ENCODE data around the gene SPEM1. TPM values are rescaled to one million over a fixed set of nuclear protein-coding genes. Genes with fewer than 3 reads are reported as not detected.

SPEM1 gene
- total RNA-seq, 1 experiment from 2014 or later: 0.33 TPM

DNA sequence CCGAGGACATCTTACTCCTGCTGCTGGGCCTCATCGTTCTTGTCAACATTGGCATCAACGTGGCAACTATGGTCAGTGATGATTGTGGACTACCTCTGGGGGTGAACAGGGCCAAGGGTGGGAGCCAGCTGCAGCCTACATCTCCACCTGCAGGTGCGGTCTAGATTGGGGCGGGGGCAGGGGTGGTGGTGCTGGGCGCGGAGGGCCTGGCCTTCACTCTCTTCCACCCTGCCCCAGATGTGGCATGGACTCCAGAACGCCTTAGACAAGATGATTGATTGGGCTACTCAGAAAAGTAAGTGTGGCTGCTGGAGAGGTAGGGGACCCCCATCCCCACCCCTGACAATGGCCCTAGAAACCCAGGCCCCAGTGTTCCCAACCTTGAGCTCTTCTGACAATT, 5.6 kb downstream of the SPEM1 start:
- Histone ChIP-seq H3K79me1 (ENCODE audit: insufficient read depth, low read depth, low read length, poor library complexity, severe bottlenecking) (no peaks in the 10 kb centered on the region), H3K23ac (ENCODE audit: insufficient read length, low read depth, low read length) (no peak overlapping the region), H4K20me1 (ENCODE audit: control insufficient read depth, insufficient read depth, insufficient read length) (no peaks in the 10 kb centered on the region), H3K23me2 (ENCODE audit: insufficient read length, low read depth, low read length, poor library complexity, severe bottlenecking) (no peaks in the 10 kb centered on the region), H3K4ac (ENCODE audit: low read depth, low read length) (no peak overlapping the region), H2BK20ac (ENCODE audit: low read depth, low read length, poor library complexity, severe bottlenecking) (no peak overlapping the region), H3K79me2 (ENCODE audit: insufficient read depth, low read length) (no peaks in the 10 kb centered on the region), H3K56ac (ENCODE audit: insufficient read length, low read depth, low read length) (no peak overlapping the region), H2BK120ac (ENCODE audit: low read depth, low read length, poor library complexity, severe bottlenecking) (no peak overlapping the region), H2AFZ (ENCODE audit: low read length) (no peak overlapping the region), H2BK5ac (ENCODE audit: insufficient read length, low read length) (no peak overlapping the region), H3K9me3 (ENCODE audit: control insufficient read depth, low read depth, low read length) (no peaks in the 10 kb centered on the region), H2BK12ac (ENCODE audit: insufficient read length, low read depth, low read length) (no peak overlapping the region), H4K8ac (replicated peaks; ENCODE audit: insufficient read length, low read depth, low read length) (no peak overlapping the region), H3K4me2 (ENCODE audit: insufficient read depth, insufficient read length, low read length) (no peak overlapping the region), H4K91ac (ENCODE audit: insufficient read length, low read depth, low read length) (no peak overlapping the region), H3K27ac (ENCODE audit: insufficient read length, low read depth, low read length) (no peak overlapping the region), H3K27me3 (ENCODE audit: insufficient read depth, low read length) (no peaks in the 10 kb centered on the region), H2BK15ac (ENCODE audit: low read depth, low read length) (no peak overlapping the region), H3K9ac (ENCODE audit: extremely low read depth, insufficient read length, low read length) (no peak overlapping the region), H3T11ph (ENCODE audit: low read length) (no peak overlapping the region), H3K18ac (ENCODE audit: insufficient read length, low read depth, low read length) (no peak overlapping the region), H3K14ac (ENCODE audit: insufficient read depth, low read length) (no peak overlapping the region), H3K4me1 (ENCODE audit: insufficient read depth, low read length) (no peaks in the 10 kb centered on the region), H4K5ac (ENCODE audit: insufficient read length, low read depth, low read length) (no peak overlapping the region), H2AK5ac (ENCODE audit: insufficient read length, low read length) (no peak overlapping the region)
- H3K36me3 Mint-ChIP-seq (ENCODE audit: insufficient read depth in 1 of 3, low read depth in 3 of 3): no peaks in the 10 kb centered on the region
- WGBS (ENCODE audit: extremely low coverage, insufficient read length, low lambda C conversion rate): no CpG with 5 or more reads among the region's 8 CpGs
- H3K4me1 Mint-ChIP-seq: peaks cover 0 to 2% of the 10 kb centered on the region in 2 experiments; a peak in 2 of 4 replicates
- DNase-seq: no peak
- peaks cover 10% of the 10 kb centered on the region for H3K27me3 Mint-ChIP-seq (ENCODE audit: low read depth)
- TF ChIP-seq, protein P1, sequence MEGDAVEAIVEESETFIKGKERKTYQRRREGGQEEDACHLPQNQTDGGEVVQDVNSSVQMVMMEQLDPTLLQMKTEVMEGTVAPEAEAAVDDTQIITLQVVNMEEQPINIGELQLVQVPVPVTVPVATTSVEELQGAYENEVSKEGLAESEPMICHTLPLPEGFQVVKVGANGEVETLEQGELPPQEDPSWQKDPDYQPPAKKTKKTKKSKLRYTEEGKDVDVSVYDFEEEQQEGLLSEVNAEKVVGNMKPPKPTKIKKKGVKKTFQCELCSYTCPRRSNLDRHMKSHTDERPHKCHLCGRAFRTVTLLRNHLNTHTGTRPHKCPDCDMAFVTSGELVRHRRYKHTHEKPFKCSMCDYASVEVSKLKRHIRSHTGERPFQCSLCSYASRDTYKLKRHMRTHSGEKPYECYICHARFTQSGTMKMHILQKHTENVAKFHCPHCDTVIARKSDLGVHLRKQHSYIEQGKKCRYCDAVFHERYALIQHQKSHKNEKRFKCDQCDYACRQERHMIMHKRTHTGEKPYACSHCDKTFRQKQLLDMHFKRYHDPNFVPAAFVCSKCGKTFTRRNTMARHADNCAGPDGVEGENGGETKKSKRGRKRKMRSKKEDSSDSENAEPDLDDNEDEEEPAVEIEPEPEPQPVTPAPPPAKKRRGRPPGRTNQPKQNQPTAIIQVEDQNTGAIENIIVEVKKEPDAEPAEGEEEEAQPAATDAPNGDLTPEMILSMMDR (conservative IDR thresholded peaks at IDR 0.05): no peak
- H3K4me3 Mint-ChIP-seq: no peak overlapping the region
- no peak overlapping the region; a peak in 1 of 7 replicates for H3K27ac Mint-ChIP-seq
- H3K9me3 Mint-ChIP-seq: no peaks in the 10 kb centered on the region; a peak in 1 of 5 replicates
